A549 (cell line): ENCODE results near the gene FREM1. TPM values are rescaled to one million over a fixed set of nuclear protein-coding genes. Genes with fewer than 3 reads are reported as not detected.

Source experiments
- ATAC-seq, 2 experiments: fragments of 200-7000 bp in 1 of 2; fragments of >200 bp in 1 of 2; cut with Nextera tagmentation in 1 of 2; cut with Tn5 transposase in 1 of 2; 3 replicates each; pipeline versions ENCODE4 v1.8.0 to v1.9.1; 2018 to 2020; ENCODE audit warnings: mild to moderate bottlenecking in 1 of 2, moderate library complexity in 1 of 2
- CTCF ChIA-PET: fragments of 300-600 bp; sonication (Branson Sonifier 250); formaldehyde crosslinking; extraction: SDS; loops from one replicate; lab custom pipeline; 2021; ENCODE audit warnings: antibody characterized with exemption, inconsistent platforms; lab: Yijun Ruan, JAX
- POLR2A ChIA-PET: fragments of 350-600 bp; formaldehyde crosslinking; extraction: SDS; loops from one replicate; lab custom pipeline; 2021; ENCODE audit warnings: antibody characterized with exemption, inconsistent platforms; lab: Yijun Ruan, JAX
- DNase-seq, 2 experiments: peaks; one replicate each; pipeline versions ENCODE4 v3.0.0 to v3.0.0-alpha.2; 2011 to 2016; ENCODE audit warnings: low read depth in 1 of 2, low spot score in 1 of 2
- FAIRE-seq: peaks from 2 replicates; lab custom pipeline; 2011; peaks lifted over from hg19 to GRCh38; lab: Jason Lieb, UNC
- H3K27ac ChIP-seq, 2 experiments: fragments of >200 bp; sonication (Bioruptor Twin); formaldehyde crosslinking; 3 replicates each; pipeline ENCODE4 v1.5.1; 2016 to 2017
- H3K4me1 ChIP-seq: fragments of >200 bp; sonication (Bioruptor Twin); formaldehyde crosslinking; 3 replicates; pipeline ENCODE4 v1.6.1; 2016
- H3K4me2 ChIP-seq: fragments of >200 bp; sonication (Bioruptor Twin); formaldehyde crosslinking; 3 replicates; pipeline ENCODE4 v1.6.1; 2016
- H3K4me3 ChIP-seq: fragments of >200 bp; sonication (Bioruptor Twin); formaldehyde crosslinking; 3 replicates; pipeline ENCODE4 v1.5.1; 2016
- H3K9me3 ChIP-seq: fragments of >200 bp; sonication (Bioruptor Twin); formaldehyde crosslinking; 3 replicates; pipeline ENCODE4 v1.6.1; 2016
- CBX2 ChIP-seq: fragments of 200-600 bp; sonication (generic); IDR thresholded peaks from 2 replicates; pipeline ENCODE4 v1.6.1; 2016; ENCODE audit warnings: low read depth, mild to moderate bottlenecking, borderline replicate concordance
- CBX8 ChIP-seq: fragments of 200-600 bp; sonication (generic); IDR thresholded peaks from 2 replicates; pipeline ENCODE4 v1.6.1; 2016
- CHD2 ChIP-seq: fragments of 150-350 bp; IDR thresholded peaks from 2 replicates; pipeline ENCODE4 v1.6.1; 2014; ENCODE audit warnings: low read length; ENCODE audit not compliant: partially characterized antibody
- CHD4 ChIP-seq: fragments of 200-600 bp; sonication (generic); IDR thresholded peaks from 2 replicates; pipeline ENCODE4 v1.6.1; 2016; ENCODE audit warnings: antibody characterized with exemption, mild to moderate bottlenecking, borderline replicate concordance
- E2F6 ChIP-seq: IDR thresholded peaks from 2 replicates; pipeline ENCODE4 v1.6.1; 2012; ENCODE audit warnings: low read depth, borderline replicate concordance
- EHF ChIP-seq: fragments of 250-450 bp; sonication (Bioruptor Pico); IDR thresholded peaks from 2 replicates; pipeline ENCODE4 v1.5.0; 2020; ENCODE audit warnings: mild to moderate bottlenecking
- EHMT2 ChIP-seq: fragments of 200-600 bp; sonication (generic); IDR thresholded peaks from 2 replicates; pipeline ENCODE4 v1.6.1; 2016; ENCODE audit warnings: antibody characterized with exemption, low read depth, mild to moderate bottlenecking, moderate library complexity
- EP300 ChIP-seq, 2 experiments: fragments of >200 bp; sonication (Bioruptor Twin); formaldehyde crosslinking; IDR thresholded peaks; 2 replicates in 1 of 2; 3 replicates in 1 of 2; pipeline ENCODE4 v1.6.1; 2016 to 2017
- FOSL2 ChIP-seq, 2 experiments: fragments of 450-650 bp in 1 of 2; fragments of >200 bp in 1 of 2; sonication (Bioruptor Twin) in 1 of 2; formaldehyde crosslinking; IDR thresholded peaks; 2 replicates each; pipeline versions ENCODE4 v1.5.0 to v1.6.1; 2016 to 2020; ENCODE audit warnings: mild to moderate bottlenecking in 1 of 2, moderate library complexity in 1 of 2
- GATA3 ChIP-seq: IDR thresholded peaks from 2 replicates; pipeline ENCODE4 v1.6.1; 2012; ENCODE audit warnings: borderline replicate concordance
- HEYL ChIP-seq: fragments of 250-450 bp; sonication (Bioruptor Pico); IDR thresholded peaks from 2 replicates; pipeline ENCODE4 v1.8.0; 2021; ENCODE audit warnings: mild to moderate bottlenecking, moderate library complexity
- HMGXB4 ChIP-seq: fragments of 250-450 bp; sonication (Bioruptor Pico); IDR thresholded peaks from 2 replicates; pipeline ENCODE4 v1.5.0; 2021; ENCODE audit warnings: mild to moderate bottlenecking, moderate library complexity, borderline replicate concordance
- JUNB ChIP-seq: fragments of >200 bp; sonication (Bioruptor Twin); formaldehyde crosslinking; IDR thresholded peaks from 2 replicates; pipeline ENCODE4 v1.6.1; 2016
- MAFK ChIP-seq: fragments of 450-650 bp; IDR thresholded peaks from 2 replicates; pipeline ENCODE4 v1.6.1; 2014; ENCODE audit not compliant: partially characterized antibody
- MYC ChIP-seq: IDR thresholded peaks from 2 replicates; pipeline ENCODE4 v1.6.1; 2012; ENCODE audit warnings: mild to moderate bottlenecking, inconsistent platforms, low read length, improper control_type of control experiment, borderline replicate concordance
- NFE2L2 ChIP-seq: fragments of 150-350 bp; conservative IDR thresholded peaks from 2 replicates; pipeline ENCODE4 v1.6.1; 2014; ENCODE audit warnings: low read length
- NPAS2 ChIP-seq: fragments of 250-450 bp; sonication (Bioruptor Pico); IDR thresholded peaks from 2 replicates; pipeline ENCODE4 v1.8.0; 2022; ENCODE audit warnings: mild to moderate bottlenecking, moderate library complexity, borderline replicate concordance
- NR3C1 ChIP-seq: fragments of >200 bp; sonication (Bioruptor Twin); formaldehyde crosslinking; IDR thresholded peaks from 3 replicates; pipeline ENCODE4 v1.6.1; 2017
- PHF8 ChIP-seq: fragments of 200-600 bp; sonication (generic); IDR thresholded peaks from 2 replicates; pipeline ENCODE4 v1.6.1; 2016; ENCODE audit warnings: low read depth, mild to moderate bottlenecking, antibody characterized with exemption, moderate library complexity, borderline replicate concordance
- POLR2AphosphoS2 ChIP-seq: conservative IDR thresholded peaks from 2 replicates; pipeline ENCODE4 v1.6.1; 2012; ENCODE audit warnings: low read length, improper control_type of control experiment, inconsistent platforms
- RAD21 ChIP-seq, 2 experiments: fragments of >200 bp in 1 of 2; sonication (Bioruptor Twin) in 1 of 2; formaldehyde crosslinking in 1 of 2; IDR thresholded peaks in 1 of 2; conservative IDR thresholded peaks in 1 of 2; 2 replicates in 1 of 2; 3 replicates in 1 of 2; pipeline ENCODE4 v1.6.1; 2012 to 2018; ENCODE audit warnings: inconsistent platforms in 1 of 2
- RCOR1 ChIP-seq: fragments of 150-350 bp; IDR thresholded peaks from 2 replicates; pipeline ENCODE4 v1.6.1; 2014; ENCODE audit warnings: antibody characterized with exemption, low read length, low read depth
- RFX5 ChIP-seq: fragments of 450-650 bp; IDR thresholded peaks from 2 replicates; pipeline ENCODE4 v1.7.1; 2014; ENCODE audit warnings: antibody characterized with exemption, mild to moderate bottlenecking, moderate library complexity
- RNF2 ChIP-seq: fragments of 200-600 bp; sonication (generic); IDR thresholded peaks from 2 replicates; pipeline ENCODE4 v1.6.1; 2016; ENCODE audit warnings: low read depth, mild to moderate bottlenecking, antibody characterized with exemption, moderate library complexity, borderline replicate concordance
- TFCP2L1 ChIP-seq: fragments of 250-450 bp; sonication (Bioruptor Pico); IDR thresholded peaks from 2 replicates; pipeline ENCODE4 v1.5.0; 2021; ENCODE audit warnings: mild to moderate bottlenecking
- TP53 ChIP-seq: fragments of 250-450 bp; sonication (Bioruptor Pico); IDR thresholded peaks from 2 replicates; pipeline ENCODE4 v1.5.0; 2021; ENCODE audit warnings: mild to moderate bottlenecking, moderate library complexity
- ZC3H11A ChIP-seq: fragments of 450-650 bp; IDR thresholded peaks from 2 replicates; pipeline ENCODE4 v1.6.1; 2014; ENCODE audit warnings: antibody characterized with exemption, mild to moderate bottlenecking
- ZNF302 ChIP-seq: fragments of 250-450 bp; sonication (Bioruptor Pico); IDR thresholded peaks from 2 replicates; pipeline ENCODE4 v1.9.0; 2021; ENCODE audit warnings: inconsistent platforms, mild to moderate bottlenecking, moderate library complexity
- WGBS: methylation state at CpG from one replicate; pipeline ENCODE4 v1.1.6; 2017; ENCODE audit errors: missing lambda C conversion rate; 5-methylcytosine and 5-hydroxymethylcytosine counted together
- polyA plus RNA-seq, 4 experiments: library from polyadenylated mRNA; depleted of rRNA in 3 of 4; stranded (reverse); fragments of >200 nt; fragmentation: RNase III in 1 of 4; extraction: RNeasy Plus Mini Kit Qiagen cat#74134 plus additional on column Dnase treatment in 1 of 4; gene quantifications; 2 replicates in 3 of 4; 3 replicates in 1 of 4; pipeline ENCODE4 v1.2.3, GENCODE V29; 2011 to 2017
- TF ChIP-seq, protein P1 (sequence below): fragments of >200 bp; sonication (Bioruptor Twin); formaldehyde crosslinking; IDR thresholded peaks from 3 replicates; pipeline ENCODE4 v1.6.1; 2016
- TF ChIP-seq, protein P2 (sequence below): fragments of >200 bp; sonication (Bioruptor Twin); formaldehyde crosslinking; IDR thresholded peaks from 2 replicates; pipeline ENCODE4 v1.6.1; 2016

The FREM1 gene
- polyA plus RNA-seq, 2 of the 4 experiments (the other 2 are of a cell fraction): not detected

DNA sequence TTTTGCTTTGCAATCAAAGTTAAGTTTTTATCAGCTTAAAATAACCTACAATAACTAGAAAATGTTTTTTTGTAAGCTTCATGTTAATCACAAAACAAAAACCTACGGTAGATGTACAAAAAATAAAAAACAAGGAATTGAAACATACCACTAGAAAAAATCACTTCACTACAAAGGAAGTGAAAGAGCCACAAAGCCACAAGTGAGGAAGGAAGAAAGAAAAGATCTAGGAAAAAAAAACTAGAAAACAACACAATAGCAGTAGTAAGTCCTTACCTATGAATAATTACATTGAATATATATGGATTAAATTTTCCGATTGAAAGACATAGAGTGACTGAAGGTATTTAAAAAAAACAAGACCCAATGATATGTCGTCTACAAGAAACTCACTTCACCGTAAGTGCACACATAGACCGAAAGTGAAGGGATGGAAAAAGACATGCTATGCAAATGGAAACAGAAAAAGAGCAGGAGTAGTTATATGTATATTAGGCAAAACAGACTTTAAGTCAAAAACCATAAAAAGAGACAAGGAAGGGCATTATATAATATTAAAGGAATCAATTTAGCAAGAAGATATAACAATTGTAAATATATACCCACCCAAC, 203.6 kb downstream of the FREM1 start (continued):
- TF ChIP-seq TFCP2L1 (CRISPR knock-in tag): no peak
- no peak for TF ChIP-seq CBX8
- no peak for TF ChIP-seq ZNF302
- TF ChIP-seq EHF: no peak
- no peak for TF ChIP-seq ZC3H11A
- TF ChIP-seq RAD21 (conservative IDR thresholded peaks at IDR 0.05 in 1 of 2, IDR thresholded peaks at IDR 0.05 in 1 of 2): no peak

DNA sequence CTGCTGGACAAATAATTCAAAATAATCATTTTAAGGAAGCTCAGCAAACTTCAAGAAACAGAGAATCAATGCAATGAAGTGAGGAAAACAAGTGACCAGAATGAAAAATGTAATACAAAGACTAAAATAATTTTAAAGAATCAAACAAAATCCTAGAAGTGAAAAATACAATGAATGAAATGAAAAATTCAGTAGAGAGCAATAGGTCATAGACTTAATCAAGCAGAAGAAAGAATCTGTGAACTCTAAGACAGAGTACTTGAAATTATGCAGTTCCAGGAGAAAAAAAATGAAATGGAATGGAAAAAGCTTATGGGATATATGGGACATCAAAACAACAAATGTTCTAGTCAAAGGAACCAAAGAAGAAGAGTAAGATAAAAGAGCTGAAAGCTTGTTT, 205.1 kb downstream of the FREM1 start:
- no peaks in the 10 kb centered on the region for H3K4me1 ChIP-seq
- H3K4me3 ChIP-seq: no peak overlapping the region
- H3K4me2 ChIP-seq: no peak overlapping the region
- H3K27ac ChIP-seq: no peak overlapping the region
- peaks cover 17% of the 10 kb centered on the region for H3K9me3 ChIP-seq
- ATAC-seq (no peak), DNase-seq (no peak), FAIRE-seq (no peak)
- ChIA-PET POLR2A (no interaction called here), CTCF (no interaction called here)
- TF ChIP-seq ZC3H11A (no peak), NFE2L2 (no peak), E2F6 (no peak), HMGXB4 (CRISPR knock-in tag) (no peak), POLR2AphosphoS2 (no peak), FOSL2 (IDR thresholded peaks at IDR 0.05) (no peak), FOSL2 (CRISPR knock-in tag; IDR thresholded peaks at IDR 0.05) (no peak), CBX2 (no peak), CHD4 (no peak), RNF2 (no peak), TP53 (no peak), CBX8 (no peak), HEYL (no peak), GATA3 (no peak), EHMT2 (no peak), MAFK (no peak)
- TF ChIP-seq, protein P1, sequence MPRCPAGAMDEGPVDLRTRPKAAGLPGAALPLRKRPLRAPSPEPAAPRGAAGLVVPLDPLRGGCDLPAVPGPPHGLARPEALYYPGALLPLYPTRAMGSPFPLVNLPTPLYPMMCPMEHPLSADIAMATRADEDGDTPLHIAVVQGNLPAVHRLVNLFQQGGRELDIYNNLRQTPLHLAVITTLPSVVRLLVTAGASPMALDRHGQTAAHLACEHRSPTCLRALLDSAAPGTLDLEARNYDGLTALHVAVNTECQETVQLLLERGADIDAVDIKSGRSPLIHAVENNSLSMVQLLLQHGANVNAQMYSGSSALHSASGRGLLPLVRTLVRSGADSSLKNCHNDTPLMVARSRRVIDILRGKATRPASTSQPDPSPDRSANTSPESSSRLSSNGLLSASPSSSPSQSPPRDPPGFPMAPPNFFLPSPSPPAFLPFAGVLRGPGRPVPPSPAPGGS: no peak

GRCh38 chr9:14704281-14704680, 205.9 kb downstream of the FREM1 start:
- Histone ChIP-seq H3K4me2 (no peak overlapping the region), H3K4me1 (no peaks in the 10 kb centered on the region), H3K9me3 (peaks cover 17% of the 10 kb centered on the region), H3K27ac (no peak overlapping the region), H3K4me3 (no peak overlapping the region)
- TF ChIP-seq NPAS2 (CRISPR knock-in tag) (no peak), EP300 (IDR thresholded peaks at IDR 0.05) (no peak), NR3C1 (no peak), TP53 (no peak), CHD2 (no peak), MYC (no peak), PHF8 (no peak), RCOR1 (no peak), NFE2L2 (no peak), JUNB (no peak), CBX2 (no peak), RFX5 (no peak)
- TF ChIP-seq, protein P2, sequence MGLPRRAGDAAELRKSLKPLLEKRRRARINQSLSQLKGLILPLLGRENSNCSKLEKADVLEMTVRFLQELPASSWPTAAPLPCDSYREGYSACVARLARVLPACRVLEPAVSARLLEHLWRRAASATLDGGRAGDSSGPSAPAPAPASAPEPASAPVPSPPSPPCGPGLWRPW: no peak
- 28% methylated on average over 2 of the region's 3 CpGs for WGBS
- FAIRE-seq (no peak), ATAC-seq (no peak), DNase-seq (no peak)
- POLR2A ChIA-PET: no interaction called here
- CTCF ChIA-PET: no interaction called here
